ENCODE data around the gene MNAT1. TPM values are rescaled to one million over a fixed set of nuclear protein-coding genes. Genes with fewer than 3 reads are reported as not detected.

Gene MNAT1
- total RNA-seq, 3 donors from 2014 or later (not counting 1 experiment from before 2014, with no cell fraction given), result 33.8 to 45.4 (median 34.0) TPM

GRCh38 chr14:60738843-60739508, 4.4 kb downstream of the MNAT1 start:
- 89% methylated on average over 4 of the region's 4 CpGs for WGBS (ENCODE audit: insufficient coverage)
- H3K4me3 Mint-ChIP-seq, result peak overlapping the region; percentile 40

GRCh38 chr14:60744566-60744965, 10.0 kb downstream of the MNAT1 start:
- Histone ChIP-seq H3K4me3 (ENCODE audit: low read length) (no peak overlapping the region), H3K27ac (ENCODE audit: low read length) (no peak overlapping the region), H3K9me3 (ENCODE audit: control insufficient read depth, insufficient read depth, low read length) (no peaks in the 10 kb centered on the region), H3K36me3 (ENCODE audit: control insufficient read depth, insufficient read depth, low read length) (no peaks in the 10 kb centered on the region), H3K27me3 (ENCODE audit: control insufficient read depth, insufficient read depth, low read length) (no peaks in the 10 kb centered on the region), H3K4me1 (ENCODE audit: control insufficient read depth, insufficient read depth, low read length) (no peaks in the 10 kb centered on the region)
- Mint-ChIP-seq H3K4me3 (no peak overlapping the region), H3K36me3 (no peaks in the 10 kb centered on the region), H3K27me3 (ENCODE audit: low read depth in 2 of 2) (no peaks in the 10 kb centered on the region), H3K27ac (no peak overlapping the region), H3K9me3 (no peaks in the 10 kb centered on the region), H3K4me1 (peaks cover 17 to 21% of the 10 kb centered on the region in 2 donors)
- no peak for ATAC-seq
- TF ChIP-seq CTCF (IDR thresholded peaks at IDR 0.05), result no peak
- DNase-seq, result no peak
- intact Hi-C loops (cut with micrococcal nuclease), result no loop called here

More at GRCh38 chr14:60738843-60739508, 4.4 kb downstream of the MNAT1 start:
- H3K9me3 ChIP-seq (ENCODE audit: control insufficient read depth, insufficient read depth, low read length), result no peaks in the 10 kb centered on the region
- no peaks in the 10 kb centered on the region for H3K9me3 Mint-ChIP-seq
- H3K4me3 ChIP-seq (ENCODE audit: low read length), result no peak overlapping the region
- H3K4me1 Mint-ChIP-seq, result peaks cover 32 to 41% of the 10 kb centered on the region in 2 donors
- no peaks in the 10 kb centered on the region for H3K27me3 Mint-ChIP-seq (ENCODE audit: low read depth in 2 of 2)
- no peaks in the 10 kb centered on the region for H3K36me3 Mint-ChIP-seq
- H3K27me3 ChIP-seq (ENCODE audit: control insufficient read depth, insufficient read depth, low read length), result no peaks in the 10 kb centered on the region
- no peak for DNase-seq
- TF ChIP-seq CTCF (IDR thresholded peaks at IDR 0.05), result no peak
- ATAC-seq, result peak in 2 of 3 donors; percentile 27 to 69
- H3K27ac Mint-ChIP-seq, result peak overlapping the region in 1 of 2 donors; percentile 49
- H3K4me1 ChIP-seq (ENCODE audit: control insufficient read depth, insufficient read depth, low read length), result no peaks in the 10 kb centered on the region
- no peak overlapping the region for H3K27ac ChIP-seq (ENCODE audit: low read length)
- H3K36me3 ChIP-seq (ENCODE audit: control insufficient read depth, insufficient read depth, low read length), result no peaks in the 10 kb centered on the region
- intact Hi-C loops (cut with micrococcal nuclease), result no loop called here

DNA sequence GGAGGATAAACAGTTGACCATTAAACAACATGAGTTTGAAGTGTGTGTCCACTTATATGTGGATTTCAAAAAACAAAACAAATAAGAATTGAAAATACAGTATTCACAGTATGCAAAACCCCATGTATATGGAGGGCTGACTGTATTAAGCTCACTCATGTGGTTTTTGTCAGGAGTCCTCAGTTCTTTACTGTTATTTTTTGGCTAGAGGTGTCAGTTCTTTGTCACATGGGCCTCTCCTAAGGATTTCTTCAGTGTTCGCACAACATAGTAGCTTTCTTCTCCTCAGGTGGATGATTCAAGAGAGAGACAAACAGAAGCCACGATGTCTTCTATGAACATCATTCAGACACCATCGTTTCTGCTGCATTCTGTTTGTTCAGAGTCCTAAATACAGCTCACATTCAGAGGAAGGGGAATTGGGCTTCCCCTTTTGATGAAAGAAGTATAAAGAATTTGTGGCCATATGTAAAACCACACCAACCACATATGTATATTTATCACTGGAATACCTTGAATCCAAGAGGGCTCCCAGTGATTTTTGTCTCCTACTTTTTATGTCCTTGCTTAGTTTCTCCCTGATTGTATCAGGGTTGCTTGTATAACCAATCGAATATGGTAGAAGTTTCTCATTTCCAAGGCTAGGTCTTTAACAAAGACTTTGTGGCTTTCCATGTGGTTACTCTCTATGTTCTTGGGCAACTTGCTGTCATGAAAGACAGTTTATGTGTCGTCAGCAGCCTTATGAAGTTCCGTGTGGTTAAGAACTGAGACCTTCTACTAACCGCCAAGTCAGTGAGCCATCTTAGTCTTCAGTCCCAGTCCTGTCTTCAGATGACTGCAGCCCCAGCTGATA, 18.9 kb downstream of the MNAT1 start:
- Histone ChIP-seq H3K27me3 (ENCODE audit: control insufficient read depth, insufficient read depth, low read length) (no peaks in the 10 kb centered on the region), H3K36me3 (ENCODE audit: control insufficient read depth, insufficient read depth, low read length) (no peaks in the 10 kb centered on the region), H3K9me3 (ENCODE audit: control insufficient read depth, insufficient read depth, low read length) (no peaks in the 10 kb centered on the region), H3K27ac (ENCODE audit: low read length) (peak overlapping the region; percentile 68), H3K4me1 (ENCODE audit: control insufficient read depth, insufficient read depth, low read length) (peaks cover 28% of the 10 kb centered on the region), H3K4me3 (ENCODE audit: low read length) (no peak overlapping the region)
- Mint-ChIP-seq H3K27ac (peak overlapping the region; percentile 83 to 88), H3K36me3 (no peaks in the 10 kb centered on the region), H3K4me1 (peaks cover 23 to 24% of the 10 kb centered on the region in 2 donors), H3K27me3 (ENCODE audit: low read depth in 2 of 2) (no peaks in the 10 kb centered on the region), H3K4me3 (peak overlapping the region; percentile 68), H3K9me3 (no peaks in the 10 kb centered on the region)
- no peak for TF ChIP-seq CTCF (IDR thresholded peaks at IDR 0.05)
- intact Hi-C loops (cut with micrococcal nuclease), result loop anchor here (2.0 kb wide), 2 partner anchors 19 to 227 kb away; partner anchors contain the start of genes MNAT1, SLC38A6 and TRMT5
- ATAC-seq (peak; percentile 82 to 92 (median 92)), DNase-seq (peak; percentile 45 to 92)
- 3% methylated on average over 6 of the region's 7 CpGs for WGBS (ENCODE audit: insufficient coverage)

Data from natural killer cell (primary cell).